ENCODE data around the gene PRH1.

The PRH1 gene

GRCh38 chr12:10884086-10884725 is at the start of gene PRH1:
Gene PRH1, minus strand, starts transcription at chr12:10884255. Its CDS starts 38 bp downstream, at chr12:10884217.
- DNase-seq (ENCODE audit: extremely low read depth, low read depth) = no peak
- TF ChIP-seq CTCF (IDR thresholded peaks at IDR 0.05; ENCODE audit: low read depth, low read length) = no peak

- DNase-seq (ENCODE audit: extremely low read depth, low read depth) = no peak
- TF ChIP-seq CTCF (IDR thresholded peaks at IDR 0.05; ENCODE audit: low read depth, low read length) = no peak
Observed at GRCh38 chr12:10928746-10929286, 44.8 kb upstream of the PRH1 start, which contains the start of gene PRH2. Gene PRH2, plus strand, starts transcription at chr12:10929236. Its CDS starts 38 bp downstream, at chr12:10929274.

GRCh38 chr12:10926269-10926668 is 42.2 kb upstream of the PRH1 start:
- DNase-seq (ENCODE audit: extremely low read depth, low read depth) = no peak
- TF ChIP-seq CTCF (IDR thresholded peaks at IDR 0.05; ENCODE audit: low read depth, low read length) = no peak

- no peak for TF ChIP-seq CTCF (IDR thresholded peaks at IDR 0.05; ENCODE audit: low read depth, low read length)
- no peak for DNase-seq (ENCODE audit: extremely low read depth, low read depth)
Observed at GRCh38 chr12:10919809-10920208, 35.8 kb upstream of the PRH1 start.

GRCh38 chr12:10910380-10910779 is 26.3 kb upstream of the PRH1 start:
- TF ChIP-seq CTCF (IDR thresholded peaks at IDR 0.05; ENCODE audit: low read depth, low read length) = no peak
- DNase-seq (ENCODE audit: extremely low read depth, low read depth) = no peak

- no peak for DNase-seq (ENCODE audit: extremely low read depth, low read depth)
- no peak for TF ChIP-seq CTCF (IDR thresholded peaks at IDR 0.05; ENCODE audit: low read depth, low read length)
Observed at GRCh38 chr12:10909462-10909861, 25.4 kb upstream of the PRH1 start, which contains the start of gene TAS2R13. Gene TAS2R13, minus strand, starts transcription at chr12:10909562. Its CDS starts 264 bp downstream, at chr12:10909298.

GRCh38 chr12:10904686-10905085 is 20.6 kb upstream of the PRH1 start:
- no peak for TF ChIP-seq CTCF (IDR thresholded peaks at IDR 0.05; ENCODE audit: low read depth, low read length)

More at GRCh38 chr12:10904686-10905085, 20.6 kb upstream of the PRH1 start:
- no peak for DNase-seq (ENCODE audit: extremely low read depth, low read depth)

Measured in AG09319 (cell line).